ENCODE results near the gene SPANXB1.

GRCh38 chrX:140980271-140980670, 22.1 kb upstream of the SPANXB1 start:
- no peak for TF ChIP-seq CTCF (IDR thresholded peaks at IDR 0.05)
- TF ChIP-seq POLR2A (IDR thresholded peaks at IDR 0.05): no peak

All from uterus (tissue), 2 donors.